Heart left ventricle (tissue), 16 donors: ENCODE data around the gene GCC1. TPM values are rescaled to one million over a fixed set of nuclear protein-coding genes. Genes with fewer than 3 reads are reported as not detected.

Source experiments
- ATAC-seq, 4 donors: fragments of 200-7000 bp; cut with Tn5 transposase; one replicate each; pipeline ENCODE4 v1.9.1; 2020 to 2022; ENCODE audit warnings: moderate library complexity in 4 of 4, mild to moderate bottlenecking in 3 of 4, moderate number of reproducible peaks in 1 of 4
- DNase-seq, 5 donors: peaks; one replicate each; pipeline ENCODE4 v3.0.0-alpha.2; 2020
- H3K27ac ChIP-seq, 12 donors: fragments of 200-600 bp; sonication (generic) in 4 of 12; one replicate each; pipeline versions ENCODE4 v1.5.0 to v1.8.0; 2016 to 2022; ENCODE audit warnings: mild to moderate bottlenecking in 2 of 12
- H3K27me3 ChIP-seq, 9 donors: fragments of 200-600 bp; sonication (generic) in 2 of 9; one replicate each; pipeline versions ENCODE4 v1.5.1 to v1.8.0; 2016 to 2022; ENCODE audit warnings: mild to moderate bottlenecking in 3 of 9
- H3K36me3 ChIP-seq, 9 donors: fragments of 200-600 bp; sonication (generic) in 2 of 9; one replicate each; pipeline versions ENCODE4 v1.5.0 to v1.8.0; 2018 to 2022; ENCODE audit warnings: mild to moderate bottlenecking in 2 of 9
- H3K4me1 ChIP-seq, 12 donors: fragments of 200-600 bp; sonication (generic) in 4 of 12; one replicate each; pipeline versions ENCODE4 v1.5.0 to v1.8.0; 2016 to 2022; ENCODE audit warnings: mild to moderate bottlenecking in 3 of 12
- H3K4me3 ChIP-seq, 12 donors: fragments of 200-600 bp; sonication (generic) in 4 of 12; one replicate each; pipeline versions ENCODE4 v1.5.0 to v1.8.0; 2017 to 2022; ENCODE audit warnings: mild to moderate bottlenecking in 9 of 12, moderate library complexity in 4 of 12
- H3K9me3 ChIP-seq, 12 donors: fragments of 200-600 bp; sonication (generic) in 4 of 12; one replicate each; pipeline versions ENCODE4 v1.5.0 to v1.8.0; 2016 to 2022; ENCODE audit warnings: mild to moderate bottlenecking in 1 of 12
- CTCF ChIP-seq, 12 donors: fragments of 200-600 bp; sonication (generic) in 4 of 12; IDR thresholded peaks; one replicate each; pipeline versions ENCODE4 v1.5.0 to v1.8.0; 2018 to 2022; ENCODE audit warnings: antibody characterized with exemption in 12 of 12, mild to moderate bottlenecking in 5 of 12
- POLR2A ChIP-seq, 2 donors: fragments of 450-650 bp; IDR thresholded peaks; one replicate each; pipeline ENCODE4 v1.6.1; 2017; ENCODE audit warnings: antibody characterized with exemption in 2 of 2, mild to moderate bottlenecking in 2 of 2, moderate library complexity in 2 of 2
- WGBS, 4 donors: extraction: QIAGEN DNeasy Blood & Tissue Kit in 2 of 4; methylation state at CpG; one replicate each; pipeline versions ENCODE4 v1.1.5 to v1.1.7; 2013 to 2018; 5-methylcytosine and 5-hydroxymethylcytosine counted together
- intact Hi-C, 10 donors: fragments of 100-400 bp; cut with DNase I; formaldehyde crosslinking; loops; one replicate each; pipeline versions ENCODE4 v1.11.1 to v1.14.2; 2022
- polyA plus RNA-seq, 2 donors: library from polyadenylated mRNA; stranded (reverse); fragments of 200-250 nt; gene quantifications; one replicate each; pipeline ENCODE4 v1.2.3, GENCODE V29; 2013
- total RNA-seq, 9 donors: library from RNA; depleted of rRNA in 2 of 9; stranded (reverse); fragments of >200 nt in 2 of 9; fragmentation: NEBNext Ultra II Directional in 3 of 9; extraction: Animal tissue kit (Norgen Biotek cat#: 25700) in 3 of 9; gene quantifications; one replicate each; pipeline versions ENCODE4 v1.1.0 to v1.2.4, GENCODE V29; 2016 to 2023
- donor health status: ischemic (EF 13 %, LVEDD 7.1; RV severe dilation, severe dysfunction).
- donor health status: healthy with polysubstance abuse.
- donor health status: DM: no; HTN: yes; CAD: no.
- donor health status: DM: no; HTN: no; CAD: no.
- donor health status: ischemic (EF 25% LVEDD 6.9; RV normal size, moderate dysfunction).
- donor health status: ischemic (EF 25% LVEDD 5.7; RV mildly dilated, moderate dysfunction).
- donor health status: healthy.
- donor health status: DM: yes; HTN: yes; CAD: no.
- donor health status: ischemic (EF 35%, LVEDD 5.7; RV mildly dilated, moderate dysfunction).
- donor health status: nonischemic (EF 11% LVEDD 7.7; RV severe dilation, severe dysfunction).
- donor health status: DM: yes; HTN: yes; CAD: no.
- donor health status: PGD.
- donor health status: ischemic (EF 29% LVEDD 5.4; RV normal size, mild dysfunction).
- donor health status: nonischemic (EF 23%, LVEDD 6.1; RV moderate dilation, normal function).

The GCC1 gene
- total and polyA plus RNA-seq, 11 donors: 2.2 to 12.8 (median 8.0) TPM

GRCh38 chr7:127588019-127588696 is 2.8 kb upstream of the GCC1 start, which contains the start of gene ARF5:
Gene ARF5, plus strand, starts transcription at chr7:127588411. Its CDS starts 88 bp downstream, at chr7:127588499.
- Histone ChIP-seq H3K27me3 (no peaks in the 10 kb centered on the region), H3K9me3 (no peaks in the 10 kb centered on the region), H3K4me1 (peaks cover 10 to 49% (median 34%) of the 10 kb centered on the region in 12 donors), H3K4me3 (peak within 1 kb of the TSS; percentile 83 to 100 (median 96)), H3K27ac (peak within 1 kb of the TSS; percentile 51 to 95 (median 92)), H3K36me3 (peaks cover 0 to 33% (median 26%) of the 10 kb centered on the region in 9 donors)
- TF ChIP-seq CTCF (IDR thresholded peaks at IDR 0.05): no peak
- TF ChIP-seq POLR2A (IDR thresholded peaks at IDR 0.05): peak; percentile 69 to 78
- DNase-seq (peak; percentile 89 to 94 (median 92)), ATAC-seq (peak; percentile 82 to 95 (median 92))
- intact Hi-C loops: loop anchor here in 9 of 10 donors (2.0 to 10.0 kb wide), 5 partner anchors 59 to 196 kb away; partner anchors contain the start of genes ZNF800 (in 5 of the 9) and SND1 (in 2 of the 9)
- WGBS, 4 donors: 0 to 3% (median 1%) methylated on average over 18 to 77 of the region's 77 CpGs

GRCh38 chr7:127587663-127588018 is 2.2 kb upstream of the GCC1 start:
- H3K27me3 ChIP-seq: no peaks in the 10 kb centered on the region
- H3K27ac ChIP-seq: peak overlapping the region; percentile 51 to 95 (median 92)
- H3K4me3 ChIP-seq: peak overlapping the region; percentile 83 to 100 (median 96)
- H3K9me3 ChIP-seq: no peaks in the 10 kb centered on the region
- intact Hi-C loops: loop anchor here in 9 of 10 donors (2.0 to 10.0 kb wide), 6 partner anchors 59 to 195 kb away; partner anchors contain the start of genes ZNF800 (in 6 of the 9) and SND1 (in 2 of the 9)
- peaks cover 10 to 54% (median 39%) of the 10 kb centered on the region in 12 donors for H3K4me1 ChIP-seq
- ATAC-seq: no peak
- DNase-seq: peak in 3 of 5 donors; percentile 30 to 43 (median 33)
- WGBS, 4 donors: 50 to 61% (median 53%) methylated on average over 20 of the region's 20 CpGs
- TF ChIP-seq CTCF (IDR thresholded peaks at IDR 0.05) (no peak), POLR2A (IDR thresholded peaks at IDR 0.05) (no peak)
- peaks cover 0 to 33% (median 31%) of the 10 kb centered on the region in 9 donors for H3K36me3 ChIP-seq

DNA sequence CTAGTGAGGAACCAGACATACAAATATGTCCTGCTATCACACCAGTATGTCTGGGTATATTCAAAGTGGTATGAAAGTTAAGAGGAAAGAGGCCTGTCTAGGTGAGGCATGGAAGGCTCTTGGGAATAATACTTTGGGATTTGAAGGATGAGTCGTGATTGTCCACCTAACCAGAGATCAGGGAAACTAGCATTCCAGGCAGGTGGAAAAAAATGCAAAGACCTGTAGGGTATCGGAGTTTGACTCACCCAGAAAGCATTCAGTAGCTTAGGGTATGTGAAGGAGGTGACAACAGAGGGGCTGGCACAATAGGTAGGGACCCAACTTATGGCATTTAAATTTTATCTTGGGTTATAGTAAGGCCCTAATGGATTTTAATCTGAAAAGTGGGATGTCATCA is 950 bp upstream of the GCC1 start:
- Histone ChIP-seq H3K27ac (peak overlapping the region in 1 of 12 donors; percentile 93), H3K9me3 (no peaks in the 10 kb centered on the region), H3K4me1 (peaks cover 19 to 67% (median 52%) of the 10 kb centered on the region in 12 donors), H3K27me3 (no peaks in the 10 kb centered on the region), H3K36me3 (peaks cover 0 to 40% (median 34%) of the 10 kb centered on the region in 9 donors), H3K4me3 (peak overlapping the region in 1 of 12 donors; percentile 73)
- whole genome bisulfite sequencing, 4 donors: 88 to 96% (median 91%) methylated on average over 2 of the region's 2 CpGs
- no peak for DNase-seq
- intact Hi-C loops: loop anchor here in 7 of 10 donors (2.0 to 10.0 kb wide), 4 partner anchors 66 to 194 kb away; partner anchors contain the start of genes ZNF800 (in 6 of the 7) and SND1 (in 2 of the 7)
- TF ChIP-seq POLR2A (IDR thresholded peaks at IDR 0.05) (no peak), CTCF (IDR thresholded peaks at IDR 0.05) (no peak)
- ATAC-seq: no peak

- intact Hi-C loops: loop anchor here in 7 of 10 donors (5.0 to 10.0 kb wide), 3 partner anchors 68 to 192 kb away; partner anchors contain the start of genes ZNF800 (in 6 of the 7) and SND1 (in 3 of the 7)
- H3K4me1 ChIP-seq: peaks cover 19 to 71% (median 54%) of the 10 kb centered on the region in 12 donors
- H3K36me3 ChIP-seq: peaks cover 0 to 39% (median 32%) of the 10 kb centered on the region in 9 donors
- ATAC-seq: no peak
- peak overlapping the region in 9 of 12 donors; percentile 14 to 95 (median 92) for H3K27ac ChIP-seq
- H3K9me3 ChIP-seq: no peaks in the 10 kb centered on the region
- peak overlapping the region; percentile 53 to 99 (median 82) for H3K4me3 ChIP-seq
- no peak for DNase-seq
- WGBS, 4 donors: 32 to 36% (median 33%) methylated on average over 12 of the region's 12 CpGs
- no peaks in the 10 kb centered on the region for H3K27me3 ChIP-seq
- TF ChIP-seq CTCF (IDR thresholded peaks at IDR 0.05) (no peak), POLR2A (IDR thresholded peaks at IDR 0.05) (no peak)
These were observed 750 bp downstream of the GCC1 start for GRCh38 chr7:127584648-127585043.
